Measurements from ENCODE around the gene IFI35.

- no peak for TF ChIP-seq MAZ (CRISPR knock-in tag; conservative IDR thresholded peaks at IDR 0.05 in 1 of 2, IDR thresholded peaks at IDR 0.05 in 1 of 2)
- no peak for TF ChIP-seq BDP1 (IDR thresholded peaks at IDR 0.05; ENCODE audit: insufficient read depth, insufficient read length)
- TF ChIP-seq IRF2 (CRISPR knock-in tag; IDR thresholded peaks at IDR 0.05), result no peak
- no peak for TF ChIP-seq ZNF232 (CRISPR knock-in tag; IDR thresholded peaks at IDR 0.05)
- TF ChIP-seq THRA (IDR thresholded peaks at IDR 0.05), result no peak
- TF ChIP-seq ATF1 (CRISPR knock-in tag; IDR thresholded peaks at IDR 0.05), result no peak
- no peak for TF ChIP-seq ATF1 (tag; IDR thresholded peaks at IDR 0.05)
- TF ChIP-seq ATF6 (CRISPR knock-in tag; IDR thresholded peaks at IDR 0.05), result no peak
- TF ChIP-seq ZNF830 (CRISPR knock-in tag; IDR thresholded peaks at IDR 0.05), result no peak
- TF ChIP-seq ZNF445 (CRISPR knock-in tag; IDR thresholded peaks at IDR 0.05; ENCODE audit: low read depth), result no peak
- TF ChIP-seq CREB1 (IDR thresholded peaks at IDR 0.05), result no peak
- no peak for TF ChIP-seq CREB1 (CRISPR knock-in tag; IDR thresholded peaks at IDR 0.05)
These were observed 9.6 kb downstream of the IFI35 start for GRCh38 chr17:43016216-43016615.
